ENCODE data around the gene UBE2B. TPM values are rescaled to one million over a fixed set of nuclear protein-coding genes. Genes with fewer than 3 reads are reported as not detected.
"Not testable (repeated sequence)": the region's sequence is repeated elsewhere in the genome, so short reads cannot be mapped to it uniquely, and the experiment has no call there.

Gene UBE2B
- total and polyA plus RNA-seq, 10 of the 15 experiments (the other 5 are each of a cell fraction or from before 2014, with no cell fraction given) = 10.8 to 179 (median 61.3) TPM

DNA sequence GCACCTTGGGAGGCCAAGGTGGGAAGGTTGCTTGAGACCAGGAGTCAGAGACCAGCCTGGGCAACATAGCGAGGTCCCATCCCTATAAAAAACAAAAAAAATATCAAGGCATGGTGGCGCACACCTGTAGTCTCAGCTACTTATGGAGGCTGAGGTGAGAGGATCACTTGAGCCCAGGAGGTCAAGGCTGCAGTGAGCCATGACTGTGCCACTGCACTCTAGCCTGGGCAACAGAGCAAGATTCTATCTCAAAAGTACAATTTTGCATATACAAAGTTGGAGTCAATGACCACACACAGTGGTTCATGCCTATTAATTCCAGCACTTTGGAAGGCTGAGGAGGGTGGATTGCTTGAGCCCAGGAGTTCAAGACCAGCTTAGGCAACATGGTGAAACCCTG is 10.8 kb downstream of the UBE2B start:
- H3K9ac ChIP-seq (ENCODE audit: control insufficient read depth, insufficient read depth, low read length); H3K79me2 ChIP-seq (ENCODE audit: control insufficient read depth, insufficient read depth, low read length); RAD21 ChIA-PET (ENCODE audit: unreplicated experiment); in situ Hi-C loops (cut with MboI); H2AFZ ChIP-seq (ENCODE audit: control insufficient read depth, low read depth, low read length); ATAC-seq; BruUV-seq (replicated peaks); H3K9me3 ChIP-seq (replicated peaks; ENCODE audit: control insufficient read depth, insufficient read depth, low read length); H3K4me1 ChIP-seq (ENCODE audit: control insufficient read depth, insufficient read depth, low read length); FAIRE-seq; H3K4me2 ChIP-seq (ENCODE audit: control insufficient read depth, insufficient read depth); DNase-seq (ENCODE audit: low read depth, low spot score); H3K27me3 ChIP-seq (replicated peaks in 1 of 2; ENCODE audit: control insufficient read depth in 2 of 2, insufficient read depth in 2 of 2, low read length in 1 of 2); H3K27ac ChIP-seq (ENCODE audit: control insufficient read depth, insufficient read depth); H3K4me3 ChIP-seq; H4K20me1 ChIP-seq (ENCODE audit: control insufficient read depth, insufficient read depth); intact Hi-C loops (cut with micrococcal nuclease; ENCODE audit: unreplicated experiment): not testable (repeated sequence)
- 97% methylated on average over 2 of the region's 2 CpGs for WGBS (ENCODE audit: insufficient coverage, insufficient replicate concordance, low lambda C conversion rate, missing lambda C conversion rate)
- SMC1A ChIA-PET (ENCODE audit: uncharacterized antibody, unreplicated experiment) = interaction anchor here (2.2 to 4.7 kb wide), 2 partner anchors 11 to 29 kb away, joined by 6 to 36 read pairs; partner anchors contain the start of genes CDKN2AIPNL and UBE2B
- CTCF ChIA-PET = interaction anchor here (1.1 to 1.2 kb wide), 2 partner anchors 10 to 78 kb away, joined by 3 to 5 read pairs; no protein-coding TSS in a partner anchor
- peaks cover 2 to 18% of the 10 kb centered on the region in 2 experiments for H3K36me3 ChIP-seq (ENCODE audit: control insufficient read depth in 2 of 2, insufficient read depth in 2 of 2, low read length in 1 of 2)
- POLR2A ChIA-PET = interaction anchor here (0.7 to 3.6 kb wide), 2 partner anchors 11 to 13 kb away, joined by 4 to 15 read pairs; partner anchors contain the start of gene UBE2B

DNA sequence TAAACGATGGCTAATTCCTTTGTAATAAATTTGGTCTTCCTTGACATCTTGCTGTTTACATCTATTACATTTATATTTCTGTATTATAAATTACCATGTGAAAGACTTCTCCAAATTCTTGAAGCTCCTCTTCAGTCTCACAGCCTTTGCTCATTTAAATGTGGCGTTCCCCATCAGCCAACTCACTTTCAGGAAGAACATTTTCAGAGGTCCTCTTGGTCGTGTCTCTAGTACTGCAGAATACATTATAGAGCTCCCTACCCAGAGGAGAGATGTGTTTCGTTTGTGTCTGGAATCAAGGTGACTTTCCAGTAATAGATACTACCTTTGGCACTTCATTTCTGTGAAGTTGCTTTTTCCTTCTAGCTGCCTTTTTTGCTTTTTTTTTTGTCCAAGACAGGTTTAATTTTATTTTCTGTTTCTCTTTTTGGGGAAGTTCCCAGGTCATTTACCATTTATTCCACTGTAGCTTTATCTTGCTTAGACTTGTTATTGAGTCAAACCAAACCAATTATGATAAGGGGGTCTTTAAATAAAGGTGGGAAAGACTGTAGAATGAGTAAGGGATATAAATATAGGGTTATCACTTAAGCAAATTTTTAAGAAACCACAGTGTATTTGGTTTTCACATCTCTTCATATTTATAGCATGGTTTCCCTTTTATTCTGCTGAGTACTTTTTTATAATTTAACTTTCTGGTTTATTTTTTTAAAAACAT is 12.8 kb downstream of the UBE2B start:
- Histone ChIP-seq H4K20me1 (ENCODE audit: control insufficient read depth, insufficient read depth) (no peaks in the 10 kb centered on the region), H3K36me3 (ENCODE audit: control insufficient read depth in 2 of 2, insufficient read depth in 2 of 2, low read length in 1 of 2) (peaks cover 4 to 24% of the 10 kb centered on the region in 2 experiments)
- TF ChIP-seq, protein P1, sequence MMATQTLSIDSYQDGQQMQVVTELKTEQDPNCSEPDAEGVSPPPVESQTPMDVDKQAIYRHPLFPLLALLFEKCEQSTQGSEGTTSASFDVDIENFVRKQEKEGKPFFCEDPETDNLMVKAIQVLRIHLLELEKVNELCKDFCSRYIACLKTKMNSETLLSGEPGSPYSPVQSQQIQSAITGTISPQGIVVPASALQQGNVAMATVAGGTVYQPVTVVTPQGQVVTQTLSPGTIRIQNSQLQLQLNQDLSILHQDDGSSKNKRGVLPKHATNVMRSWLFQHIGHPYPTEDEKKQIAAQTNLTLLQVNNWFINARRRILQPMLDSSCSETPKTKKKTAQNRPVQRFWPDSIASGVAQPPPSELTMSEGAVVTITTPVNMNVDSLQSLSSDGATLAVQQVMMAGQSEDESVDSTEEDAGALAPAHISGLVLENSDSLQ (IDR thresholded peaks at IDR 0.05) = no peak
- TF ChIP-seq MTA2 (IDR thresholded peaks at IDR 0.05; ENCODE audit: low read depth) = 0 out of 2 replicates have a peak, but pooled peaks have one; percentile 36
- TF ChIP-seq, protein P2, sequence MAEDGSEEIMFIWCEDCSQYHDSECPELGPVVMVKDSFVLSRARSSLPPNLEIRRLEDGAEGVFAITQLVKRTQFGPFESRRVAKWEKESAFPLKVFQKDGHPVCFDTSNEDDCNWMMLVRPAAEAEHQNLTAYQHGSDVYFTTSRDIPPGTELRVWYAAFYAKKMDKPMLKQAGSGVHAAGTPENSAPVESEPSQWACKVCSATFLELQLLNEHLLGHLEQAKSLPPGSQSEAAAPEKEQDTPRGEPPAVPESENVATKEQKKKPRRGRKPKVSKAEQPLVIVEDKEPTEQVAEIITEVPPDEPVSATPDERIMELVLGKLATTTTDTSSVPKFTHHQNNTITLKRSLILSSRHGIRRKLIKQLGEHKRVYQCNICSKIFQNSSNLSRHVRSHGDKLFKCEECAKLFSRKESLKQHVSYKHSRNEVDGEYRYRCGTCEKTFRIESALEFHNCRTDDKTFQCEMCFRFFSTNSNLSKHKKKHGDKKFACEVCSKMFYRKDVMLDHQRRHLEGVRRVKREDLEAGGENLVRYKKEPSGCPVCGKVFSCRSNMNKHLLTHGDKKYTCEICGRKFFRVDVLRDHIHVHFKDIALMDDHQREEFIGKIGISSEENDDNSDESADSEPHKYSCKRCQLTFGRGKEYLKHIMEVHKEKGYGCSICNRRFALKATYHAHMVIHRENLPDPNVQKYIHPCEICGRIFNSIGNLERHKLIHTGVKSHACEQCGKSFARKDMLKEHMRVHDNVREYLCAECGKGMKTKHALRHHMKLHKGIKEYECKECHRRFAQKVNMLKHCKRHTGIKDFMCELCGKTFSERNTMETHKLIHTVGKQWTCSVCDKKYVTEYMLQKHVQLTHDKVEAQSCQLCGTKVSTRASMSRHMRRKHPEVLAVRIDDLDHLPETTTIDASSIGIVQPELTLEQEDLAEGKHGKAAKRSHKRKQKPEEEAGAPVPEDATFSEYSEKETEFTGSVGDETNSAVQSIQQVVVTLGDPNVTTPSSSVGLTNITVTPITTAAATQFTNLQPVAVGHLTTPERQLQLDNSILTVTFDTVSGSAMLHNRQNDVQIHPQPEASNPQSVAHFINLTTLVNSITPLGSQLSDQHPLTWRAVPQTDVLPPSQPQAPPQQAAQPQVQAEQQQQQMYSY (CRISPR knock-in tag; IDR thresholded peaks at IDR 0.05) = no peak
- TF ChIP-seq WRNIP1 (IDR thresholded peaks at IDR 0.05; ENCODE audit: borderline replicate concordance, low read depth, low read length) = no peak
- no peak for TF ChIP-seq LARP7 (IDR thresholded peaks at IDR 0.05)
- no peak for TF ChIP-seq KAT2A (conservative IDR thresholded peaks at IDR 0.05; ENCODE audit: control insufficient read depth, low read depth, low read length)
- peak; percentile 25; the same call in 1 of the 2 replicates for TF ChIP-seq RUNX3 (IDR thresholded peaks at IDR 0.05; ENCODE audit: low read length)
- peak; percentile 7; the same call in 1 of the 2 replicates for TF ChIP-seq JUNB (IDR thresholded peaks at IDR 0.05)
- peak; percentile 19; the same call in 1 of the 2 replicates for TF ChIP-seq HDGF (IDR thresholded peaks at IDR 0.05)
- TF ChIP-seq ZNF24 (IDR thresholded peaks at IDR 0.05) = no peak
- peak; percentile 61; the same call in 1 of the 2 replicates for TF ChIP-seq NFIC (IDR thresholded peaks at IDR 0.05; ENCODE audit: low read depth, low read length)

More for the DNA sequence above, 12.8 kb downstream of the UBE2B start:
- H3K9me3 ChIP-seq (replicated peaks; ENCODE audit: control insufficient read depth, insufficient read depth, low read length) = no peaks in the 10 kb centered on the region
- no peaks in the 10 kb centered on the region for H3K27me3 ChIP-seq (replicated peaks in 1 of 2; ENCODE audit: control insufficient read depth in 2 of 2, insufficient read depth in 2 of 2, low read length in 1 of 2)
- ChIA-PET POLR2A (interaction anchor here (0.9 to 2.2 kb wide), 6 partner anchors 9 to 160 kb away, joined by 3 to 28 read pairs (median 4); partner anchors contain the start of gene UBE2B), SMC1A (ENCODE audit: uncharacterized antibody, unreplicated experiment) (interaction anchor here (0.9 to 4.7 kb wide), 9 partner anchors 9 to 194 kb away, joined by 3 to 36 read pairs (median 5); partner anchors contain the start of gene UBE2B), CTCF (interaction anchor here (0.6 to 2.6 kb wide), 13 partner anchors 9 to 203 kb away, joined by 3 to 9 read pairs (median 3); partner anchors contain the start of genes CDKN2AIPNL and UBE2B), RAD21 (ENCODE audit: unreplicated experiment) (interaction anchor here (0.6 to 2.7 kb wide), 14 partner anchors 12 to 345 kb away, joined by 3 to 15 read pairs (median 4); partner anchors contain the start of gene UBE2B)
- peak overlapping the region; percentile 55; the same call in 1 of the 2 replicates for H2AFZ ChIP-seq (ENCODE audit: control insufficient read depth, low read depth, low read length)
- H3K4me3 ChIP-seq = peak overlapping the region; percentile 34; the same call in 1 of the 2 replicates
- peak overlapping the region; percentile 52 for H3K27ac ChIP-seq (ENCODE audit: control insufficient read depth, insufficient read depth)
- BruUV-seq (replicated peaks) = TSS peak; percentile 30
- H3K9ac ChIP-seq (ENCODE audit: control insufficient read depth, insufficient read depth, low read length) = no peak overlapping the region; the same call in 1 of the 2 replicates
- H3K79me2 ChIP-seq (ENCODE audit: control insufficient read depth, insufficient read depth, low read length) = no peaks in the 10 kb centered on the region; the same call in 1 of the 2 replicates
- intact Hi-C loops (cut with micrococcal nuclease; ENCODE audit: unreplicated experiment) = no loop called here
- ATAC-seq (peak; percentile 71), DNase-seq (ENCODE audit: low read depth, low spot score) (peak; percentile 15), FAIRE-seq (no peak)
- H3K4me1 ChIP-seq (ENCODE audit: control insufficient read depth, insufficient read depth, low read length) = no peaks in the 10 kb centered on the region
- peak overlapping the region; percentile 70 for H3K4me2 ChIP-seq (ENCODE audit: control insufficient read depth, insufficient read depth)
- in situ Hi-C loops (cut with MboI) = no loop called here
- WGBS (ENCODE audit: insufficient coverage, insufficient replicate concordance, low lambda C conversion rate, missing lambda C conversion rate) = 7% methylated on average over 4 of the region's 4 CpGs

Data from GM12878 (cell line).